ENCODE measurements around the gene CHST6. TPM values are rescaled to one million over a fixed set of nuclear protein-coding genes. Genes with fewer than 3 reads are reported as not detected.

CHST6 gene
- total and polyA plus RNA-seq, 9 of the 15 experiments (the other 6 are each of a cell fraction or from before 2014, with no cell fraction given), result 0.01 to 0.05 (median 0.02) TPM; not detected in 6

DNA sequence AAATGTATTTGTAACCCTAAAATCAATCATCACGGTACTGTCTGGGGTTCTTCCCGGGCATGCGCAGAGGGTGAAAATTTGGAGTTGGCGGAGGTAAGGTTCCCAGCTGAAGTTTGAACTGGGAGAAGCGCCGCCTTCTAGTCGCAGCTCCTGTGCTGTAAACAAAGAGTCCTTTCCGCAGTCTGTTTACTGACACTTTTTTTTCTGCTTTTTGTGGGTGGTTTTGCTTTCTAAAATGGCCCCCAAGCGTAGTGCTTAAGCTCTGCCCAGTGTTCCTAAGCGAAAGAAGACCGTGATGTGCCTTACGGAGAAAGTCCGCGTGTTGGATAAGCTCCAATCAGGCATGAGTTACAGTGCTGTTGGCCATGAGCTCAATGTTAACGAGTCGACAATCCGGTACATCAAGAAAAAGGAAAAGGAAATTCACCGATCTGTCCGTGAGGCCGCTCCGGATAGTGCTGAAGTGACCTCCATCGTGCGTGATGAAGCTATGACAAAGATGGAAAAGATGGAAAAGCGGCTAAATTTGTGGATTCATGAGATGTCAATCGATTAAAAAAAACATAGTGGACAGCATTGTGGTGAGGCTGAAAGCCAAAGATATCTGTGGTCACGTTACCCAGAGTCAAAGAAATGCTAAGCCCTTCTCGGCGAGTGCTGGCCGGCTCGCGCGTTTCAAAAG lies 61.4 kb downstream of the CHST6 start (continued):
- TF ChIP-seq, protein P1, sequence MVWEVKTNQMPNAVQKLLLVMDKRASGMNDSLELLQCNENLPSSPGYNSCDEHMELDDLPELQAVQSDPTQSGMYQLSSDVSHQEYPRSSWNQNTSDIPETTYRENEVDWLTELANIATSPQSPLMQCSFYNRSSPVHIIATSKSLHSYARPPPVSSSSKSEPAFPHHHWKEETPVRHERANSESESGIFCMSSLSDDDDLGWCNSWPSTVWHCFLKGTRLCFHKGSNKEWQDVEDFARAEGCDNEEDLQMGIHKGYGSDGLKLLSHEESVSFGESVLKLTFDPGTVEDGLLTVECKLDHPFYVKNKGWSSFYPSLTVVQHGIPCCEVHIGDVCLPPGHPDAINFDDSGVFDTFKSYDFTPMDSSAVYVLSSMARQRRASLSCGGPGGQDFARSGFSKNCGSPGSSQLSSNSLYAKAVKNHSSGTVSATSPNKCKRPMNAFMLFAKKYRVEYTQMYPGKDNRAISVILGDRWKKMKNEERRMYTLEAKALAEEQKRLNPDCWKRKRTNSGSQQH (CRISPR knock-in tag; IDR thresholded peaks at IDR 0.05), result no peak
- TF ChIP-seq, protein P2, sequence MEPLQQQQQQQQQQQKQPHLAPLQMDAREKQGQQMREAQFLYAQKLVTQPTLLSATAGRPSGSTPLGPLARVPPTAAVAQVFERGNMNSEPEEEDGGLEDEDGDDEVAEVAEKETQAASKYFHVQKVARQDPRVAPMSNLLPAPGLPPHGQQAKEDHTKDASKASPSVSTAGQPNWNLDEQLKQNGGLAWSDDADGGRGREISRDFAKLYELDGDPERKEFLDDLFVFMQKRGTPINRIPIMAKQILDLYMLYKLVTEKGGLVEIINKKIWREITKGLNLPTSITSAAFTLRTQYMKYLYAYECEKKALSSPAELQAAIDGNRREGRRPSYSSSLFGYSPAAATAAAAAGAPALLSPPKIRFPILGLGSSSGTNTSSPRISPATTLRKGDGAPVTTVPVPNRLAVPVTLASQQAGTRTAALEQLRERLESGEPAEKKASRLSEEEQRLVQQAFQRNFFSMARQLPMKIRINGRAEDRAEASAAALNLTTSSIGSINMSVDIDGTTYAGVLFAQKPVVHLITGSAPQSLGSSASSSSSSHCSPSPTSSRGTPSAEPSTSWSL (CRISPR knock-in tag; IDR thresholded peaks at IDR 0.05; ENCODE audit: borderline replicate concordance), result no peak
- TF ChIP-seq MCM3 (IDR thresholded peaks at IDR 0.05), result no peak
- TF ChIP-seq, protein P3, sequence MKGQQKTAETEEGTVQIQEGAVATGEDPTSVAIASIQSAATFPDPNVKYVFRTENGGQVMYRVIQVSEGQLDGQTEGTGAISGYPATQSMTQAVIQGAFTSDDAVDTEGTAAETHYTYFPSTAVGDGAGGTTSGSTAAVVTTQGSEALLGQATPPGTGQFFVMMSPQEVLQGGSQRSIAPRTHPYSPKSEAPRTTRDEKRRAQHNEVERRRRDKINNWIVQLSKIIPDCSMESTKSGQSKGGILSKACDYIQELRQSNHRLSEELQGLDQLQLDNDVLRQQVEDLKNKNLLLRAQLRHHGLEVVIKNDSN (CRISPR knock-in tag; IDR thresholded peaks at IDR 0.05), result peak; percentile 87
- TF ChIP-seq, protein P4, sequence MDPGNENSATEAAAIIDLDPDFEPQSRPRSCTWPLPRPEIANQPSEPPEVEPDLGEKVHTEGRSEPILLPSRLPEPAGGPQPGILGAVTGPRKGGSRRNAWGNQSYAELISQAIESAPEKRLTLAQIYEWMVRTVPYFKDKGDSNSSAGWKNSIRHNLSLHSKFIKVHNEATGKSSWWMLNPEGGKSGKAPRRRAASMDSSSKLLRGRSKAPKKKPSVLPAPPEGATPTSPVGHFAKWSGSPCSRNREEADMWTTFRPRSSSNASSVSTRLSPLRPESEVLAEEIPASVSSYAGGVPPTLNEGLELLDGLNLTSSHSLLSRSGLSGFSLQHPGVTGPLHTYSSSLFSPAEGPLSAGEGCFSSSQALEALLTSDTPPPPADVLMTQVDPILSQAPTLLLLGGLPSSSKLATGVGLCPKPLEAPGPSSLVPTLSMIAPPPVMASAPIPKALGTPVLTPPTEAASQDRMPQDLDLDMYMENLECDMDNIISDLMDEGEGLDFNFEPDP (CRISPR knock-in tag; IDR thresholded peaks at IDR 0.05), result no peak
- TF ChIP-seq, protein P5, sequence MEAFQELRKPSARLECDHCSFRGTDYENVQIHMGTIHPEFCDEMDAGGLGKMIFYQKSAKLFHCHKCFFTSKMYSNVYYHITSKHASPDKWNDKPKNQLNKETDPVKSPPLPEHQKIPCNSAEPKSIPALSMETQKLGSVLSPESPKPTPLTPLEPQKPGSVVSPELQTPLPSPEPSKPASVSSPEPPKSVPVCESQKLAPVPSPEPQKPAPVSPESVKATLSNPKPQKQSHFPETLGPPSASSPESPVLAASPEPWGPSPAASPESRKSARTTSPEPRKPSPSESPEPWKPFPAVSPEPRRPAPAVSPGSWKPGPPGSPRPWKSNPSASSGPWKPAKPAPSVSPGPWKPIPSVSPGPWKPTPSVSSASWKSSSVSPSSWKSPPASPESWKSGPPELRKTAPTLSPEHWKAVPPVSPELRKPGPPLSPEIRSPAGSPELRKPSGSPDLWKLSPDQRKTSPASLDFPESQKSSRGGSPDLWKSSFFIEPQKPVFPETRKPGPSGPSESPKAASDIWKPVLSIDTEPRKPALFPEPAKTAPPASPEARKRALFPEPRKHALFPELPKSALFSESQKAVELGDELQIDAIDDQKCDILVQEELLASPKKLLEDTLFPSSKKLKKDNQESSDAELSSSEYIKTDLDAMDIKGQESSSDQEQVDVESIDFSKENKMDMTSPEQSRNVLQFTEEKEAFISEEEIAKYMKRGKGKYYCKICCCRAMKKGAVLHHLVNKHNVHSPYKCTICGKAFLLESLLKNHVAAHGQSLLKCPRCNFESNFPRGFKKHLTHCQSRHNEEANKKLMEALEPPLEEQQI (IDR thresholded peaks at IDR 0.05), result no peak
- no peak for TF ChIP-seq ETV5 (CRISPR knock-in tag; IDR thresholded peaks at IDR 0.05; ENCODE audit: low read depth)
- no peak for TF ChIP-seq BDP1 (IDR thresholded peaks at IDR 0.05; ENCODE audit: insufficient read depth, insufficient read length)
- 0 out of 2 replicates have a peak, but pooled peaks have one; percentile 36 for TF ChIP-seq MEF2D (tag; conservative IDR thresholded peaks at IDR 0.05; ENCODE audit: low read depth)
- no peak for TF ChIP-seq FOXA1 (IDR thresholded peaks at IDR 0.05; ENCODE audit: borderline replicate concordance)
- TF ChIP-seq RFX7 (CRISPR knock-in tag; IDR thresholded peaks at IDR 0.05), result no peak
- no peak for TF ChIP-seq POLR3G (IDR thresholded peaks at IDR 0.05; ENCODE audit: extremely low read depth, insufficient read length, insufficient replicate concordance)
- 0 out of 4 replicates have a peak, but pooled peaks of 1 of the 2 experiments have one; percentile 19 for TF ChIP-seq TRIM24 (IDR thresholded peaks at IDR 0.05)
- TF ChIP-seq ZFP1 (CRISPR knock-in tag; IDR thresholded peaks at IDR 0.05), result 0 out of 2 replicates have a peak, but pooled peaks have one; percentile 36
- TF ChIP-seq HDAC6 (IDR thresholded peaks at IDR 0.05; ENCODE audit: low read depth, low read length), result no peak
- TF ChIP-seq ELF1 (tag; IDR thresholded peaks at IDR 0.05), result no peak
- TF ChIP-seq, protein P6, sequence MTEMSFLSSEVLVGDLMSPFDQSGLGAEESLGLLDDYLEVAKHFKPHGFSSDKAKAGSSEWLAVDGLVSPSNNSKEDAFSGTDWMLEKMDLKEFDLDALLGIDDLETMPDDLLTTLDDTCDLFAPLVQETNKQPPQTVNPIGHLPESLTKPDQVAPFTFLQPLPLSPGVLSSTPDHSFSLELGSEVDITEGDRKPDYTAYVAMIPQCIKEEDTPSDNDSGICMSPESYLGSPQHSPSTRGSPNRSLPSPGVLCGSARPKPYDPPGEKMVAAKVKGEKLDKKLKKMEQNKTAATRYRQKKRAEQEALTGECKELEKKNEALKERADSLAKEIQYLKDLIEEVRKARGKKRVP (CRISPR knock-in tag; IDR thresholded peaks at IDR 0.05), result no peak
- no peak for TF ChIP-seq POU5F1 (IDR thresholded peaks at IDR 0.05; ENCODE audit: borderline replicate concordance, low read depth, low read length, partially characterized antibody)
- TF ChIP-seq FOXK1 (CRISPR knock-in tag; IDR thresholded peaks at IDR 0.05; ENCODE audit: borderline replicate concordance), result peak; percentile 87; the same call in 1 of the 2 replicates
- TF ChIP-seq ZNF408 (CRISPR knock-in tag; IDR thresholded peaks at IDR 0.05; ENCODE audit: low read depth), result no peak

Measured in K562 (cell line).